ENCODE data around the gene BABAM2.

BABAM2 gene

DNA sequence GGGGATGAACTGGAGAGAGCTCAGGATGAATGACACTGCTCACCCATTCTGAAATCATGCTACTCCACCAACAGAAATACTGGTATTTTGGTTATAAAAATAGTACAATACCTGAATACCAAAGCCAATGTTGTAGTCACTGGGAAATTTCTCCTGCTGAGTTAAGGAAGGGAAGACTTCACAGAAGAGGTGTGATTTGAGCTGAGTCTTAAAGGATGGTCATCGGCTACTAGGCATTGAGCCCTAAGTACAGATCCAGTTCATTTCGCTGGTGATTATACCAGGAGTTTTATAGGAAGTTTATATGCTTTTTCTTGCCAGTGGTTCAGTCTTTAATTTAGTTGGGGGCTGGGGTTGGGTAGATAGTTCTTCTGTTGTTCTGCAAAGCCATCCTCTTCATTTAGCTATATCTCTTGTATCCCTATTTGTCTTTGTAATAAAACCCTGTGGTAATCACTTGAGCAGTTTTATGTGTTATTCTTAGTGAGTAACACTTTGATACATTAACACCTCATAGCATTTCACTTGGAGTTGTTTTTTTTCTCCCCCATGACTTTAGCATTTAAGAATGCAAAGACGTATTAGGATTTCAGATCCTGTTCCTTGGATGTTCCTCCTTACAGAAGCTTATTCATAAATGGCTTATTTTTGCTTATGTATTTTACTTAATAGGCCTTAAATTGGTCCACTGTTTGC, 262.2 kb downstream of the BABAM2 start:
- Histone ChIP-seq H3K4me2 (ENCODE audit: low read depth, low read length) (no peak overlapping the region), H3K4me3 (ENCODE audit: low read length) (no peak overlapping the region), H2AFZ (ENCODE audit: low read length) (no peak overlapping the region), H3K9me3 (replicated peaks; ENCODE audit: insufficient read depth, low read length) (no peaks in the 10 kb centered on the region), H4K20me1 (ENCODE audit: insufficient read depth, low read length) (no peaks in the 10 kb centered on the region), H3K27ac (ENCODE audit: low read length) (no peak overlapping the region), H3F3A (ENCODE audit: insufficient read depth, low read length) (no peaks in the 10 kb centered on the region), H3K9me2 (replicated peaks; ENCODE audit: insufficient read depth, low read length) (no peaks in the 10 kb centered on the region), H3K4me1 (ENCODE audit: low read length) (no peaks in the 10 kb centered on the region), H3K36me3 (replicated peaks; ENCODE audit: insufficient read depth, low read length) (no peaks in the 10 kb centered on the region), H3K79me2 (ENCODE audit: low read length) (no peaks in the 10 kb centered on the region), H3K27me3 (replicated peaks; ENCODE audit: insufficient read depth, low read length) (no peaks in the 10 kb centered on the region), H3K9ac (ENCODE audit: low read length) (no peak overlapping the region)
- DNase-seq, result no peak
- TF ChIP-seq EZH2 (optimal IDR thresholded peaks at IDR 0.05; ENCODE audit: low read depth, low read length) (no peak), EZH2phosphoT487 (IDR thresholded peaks at IDR 0.05; ENCODE audit: low read length) (no peak)
- TF ChIP-seq, protein P1, sequence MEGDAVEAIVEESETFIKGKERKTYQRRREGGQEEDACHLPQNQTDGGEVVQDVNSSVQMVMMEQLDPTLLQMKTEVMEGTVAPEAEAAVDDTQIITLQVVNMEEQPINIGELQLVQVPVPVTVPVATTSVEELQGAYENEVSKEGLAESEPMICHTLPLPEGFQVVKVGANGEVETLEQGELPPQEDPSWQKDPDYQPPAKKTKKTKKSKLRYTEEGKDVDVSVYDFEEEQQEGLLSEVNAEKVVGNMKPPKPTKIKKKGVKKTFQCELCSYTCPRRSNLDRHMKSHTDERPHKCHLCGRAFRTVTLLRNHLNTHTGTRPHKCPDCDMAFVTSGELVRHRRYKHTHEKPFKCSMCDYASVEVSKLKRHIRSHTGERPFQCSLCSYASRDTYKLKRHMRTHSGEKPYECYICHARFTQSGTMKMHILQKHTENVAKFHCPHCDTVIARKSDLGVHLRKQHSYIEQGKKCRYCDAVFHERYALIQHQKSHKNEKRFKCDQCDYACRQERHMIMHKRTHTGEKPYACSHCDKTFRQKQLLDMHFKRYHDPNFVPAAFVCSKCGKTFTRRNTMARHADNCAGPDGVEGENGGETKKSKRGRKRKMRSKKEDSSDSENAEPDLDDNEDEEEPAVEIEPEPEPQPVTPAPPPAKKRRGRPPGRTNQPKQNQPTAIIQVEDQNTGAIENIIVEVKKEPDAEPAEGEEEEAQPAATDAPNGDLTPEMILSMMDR (IDR thresholded peaks at IDR 0.05; ENCODE audit: low read length), result no peak

DNA sequence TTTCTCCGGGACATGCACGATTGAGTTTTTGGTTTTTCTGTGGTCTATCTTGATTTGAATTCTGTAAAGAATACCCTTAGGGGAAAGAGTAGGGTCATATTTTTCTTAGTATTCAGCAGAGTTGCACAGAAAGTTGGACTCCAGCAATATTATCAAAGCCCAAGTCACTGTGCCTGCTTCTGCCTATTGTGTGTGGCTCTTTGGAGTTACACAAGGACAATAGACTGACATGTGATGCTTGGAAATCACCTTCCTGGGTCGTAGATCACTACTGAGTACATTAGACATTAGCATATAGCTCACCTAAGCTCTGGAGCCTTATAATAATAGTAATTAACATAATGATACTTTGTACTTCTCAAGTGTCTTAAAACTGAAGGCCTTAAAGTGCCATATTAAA, 263.3 kb downstream of the BABAM2 start:
- no peak for DNase-seq
- no peak overlapping the region for H3K4me3 ChIP-seq (ENCODE audit: low read length)
- no peak overlapping the region for H2AFZ ChIP-seq (ENCODE audit: low read length)
- no peak overlapping the region for H3K4me2 ChIP-seq (ENCODE audit: low read depth, low read length)
- no peaks in the 10 kb centered on the region for H3K79me2 ChIP-seq (ENCODE audit: low read length)
- no peak overlapping the region for H3K9ac ChIP-seq (ENCODE audit: low read length)
- H4K20me1 ChIP-seq (ENCODE audit: insufficient read depth, low read length), result no peaks in the 10 kb centered on the region
- H3K9me2 ChIP-seq (replicated peaks; ENCODE audit: insufficient read depth, low read length), result no peaks in the 10 kb centered on the region
- no peaks in the 10 kb centered on the region for H3K4me1 ChIP-seq (ENCODE audit: low read length)
- H3K36me3 ChIP-seq (replicated peaks; ENCODE audit: insufficient read depth, low read length), result no peaks in the 10 kb centered on the region
- TF ChIP-seq, protein P1 (IDR thresholded peaks at IDR 0.05; ENCODE audit: low read length), result no peak
- TF ChIP-seq EZH2phosphoT487 (IDR thresholded peaks at IDR 0.05; ENCODE audit: low read length) (no peak), EZH2 (optimal IDR thresholded peaks at IDR 0.05; ENCODE audit: low read depth, low read length) (no peak)
- no peaks in the 10 kb centered on the region for H3F3A ChIP-seq (ENCODE audit: insufficient read depth, low read length)
- no peaks in the 10 kb centered on the region for H3K27me3 ChIP-seq (replicated peaks; ENCODE audit: insufficient read depth, low read length)
- no peak overlapping the region for H3K27ac ChIP-seq (ENCODE audit: low read length)
- H3K9me3 ChIP-seq (replicated peaks; ENCODE audit: insufficient read depth, low read length), result no peaks in the 10 kb centered on the region

DNA sequence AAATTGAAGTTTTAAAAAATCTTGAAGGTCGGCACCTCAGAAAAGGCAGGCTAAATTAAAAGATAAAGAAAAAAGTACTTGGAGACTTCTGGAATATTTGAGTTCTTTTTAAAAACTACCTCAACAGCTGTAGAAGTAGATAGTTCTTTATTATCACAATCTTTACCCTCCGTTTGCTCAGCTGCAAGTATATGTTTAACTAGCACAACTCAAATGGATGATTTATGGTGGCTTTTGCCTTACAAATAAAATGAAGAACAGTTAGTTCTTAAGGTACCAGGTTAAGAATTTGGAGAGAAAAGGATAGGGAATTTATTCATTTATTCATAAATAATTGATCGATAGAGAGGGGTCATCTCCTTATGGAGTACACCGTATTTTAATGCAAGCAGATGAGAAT, 264.6 kb downstream of the BABAM2 start:
- Histone ChIP-seq H3K36me3 (replicated peaks; ENCODE audit: insufficient read depth, low read length) (no peaks in the 10 kb centered on the region), H3K9ac (ENCODE audit: low read length) (no peak overlapping the region), H2AFZ (ENCODE audit: low read length) (no peak overlapping the region), H3K79me2 (ENCODE audit: low read length) (no peaks in the 10 kb centered on the region), H3K27ac (ENCODE audit: low read length) (no peak overlapping the region), H3F3A (ENCODE audit: insufficient read depth, low read length) (no peaks in the 10 kb centered on the region), H3K4me2 (ENCODE audit: low read depth, low read length) (no peak overlapping the region), H4K20me1 (ENCODE audit: insufficient read depth, low read length) (no peaks in the 10 kb centered on the region), H3K9me3 (replicated peaks; ENCODE audit: insufficient read depth, low read length) (no peaks in the 10 kb centered on the region), H3K4me3 (ENCODE audit: low read length) (no peak overlapping the region), H3K4me1 (ENCODE audit: low read length) (no peaks in the 10 kb centered on the region), H3K9me2 (replicated peaks; ENCODE audit: insufficient read depth, low read length) (no peaks in the 10 kb centered on the region), H3K27me3 (replicated peaks; ENCODE audit: insufficient read depth, low read length) (no peaks in the 10 kb centered on the region)
- DNase-seq, result no peak
- TF ChIP-seq, protein P1 (IDR thresholded peaks at IDR 0.05; ENCODE audit: low read length), result no peak
- TF ChIP-seq EZH2phosphoT487 (IDR thresholded peaks at IDR 0.05; ENCODE audit: low read length) (no peak), EZH2 (optimal IDR thresholded peaks at IDR 0.05; ENCODE audit: low read depth, low read length) (no peak)
